Measurements from ENCODE around the gene PTPRN2.

The PTPRN2 gene

DNA sequence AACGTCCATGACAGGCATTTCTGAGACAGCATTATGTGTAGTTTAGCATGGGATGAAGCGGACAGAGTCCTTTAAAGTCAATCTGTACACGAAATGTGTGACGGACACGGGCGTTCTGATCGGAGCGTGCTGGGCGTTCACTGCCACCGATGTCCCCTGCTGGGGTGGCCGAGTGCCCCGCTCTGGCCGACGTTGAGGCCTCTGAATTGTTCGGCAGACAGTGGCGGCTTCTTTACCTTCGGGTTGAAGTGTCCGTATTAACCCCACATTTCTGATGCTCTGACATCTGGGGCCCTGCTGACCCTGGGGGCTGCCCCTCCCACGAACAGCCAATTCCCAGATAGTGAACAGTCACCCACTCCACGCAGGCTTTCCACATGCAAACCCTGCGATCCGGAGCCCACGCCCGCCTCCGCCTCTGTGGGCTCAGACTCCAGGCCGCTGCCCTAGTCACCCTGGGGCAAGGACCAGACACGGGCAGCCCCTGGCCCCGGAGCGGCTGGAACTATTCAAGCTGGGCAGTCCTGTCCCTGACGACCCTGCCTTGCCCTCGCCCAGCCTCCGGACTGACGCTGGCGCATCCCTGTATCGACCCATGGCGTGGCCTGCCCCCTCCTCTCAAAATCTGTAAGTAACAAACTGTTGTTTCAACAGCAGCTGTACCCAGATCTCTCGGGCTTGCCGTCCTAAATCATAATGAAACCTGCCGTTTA is 445.7 kb downstream of the PTPRN2 start:
- DNase-seq, result no peak

DNA sequence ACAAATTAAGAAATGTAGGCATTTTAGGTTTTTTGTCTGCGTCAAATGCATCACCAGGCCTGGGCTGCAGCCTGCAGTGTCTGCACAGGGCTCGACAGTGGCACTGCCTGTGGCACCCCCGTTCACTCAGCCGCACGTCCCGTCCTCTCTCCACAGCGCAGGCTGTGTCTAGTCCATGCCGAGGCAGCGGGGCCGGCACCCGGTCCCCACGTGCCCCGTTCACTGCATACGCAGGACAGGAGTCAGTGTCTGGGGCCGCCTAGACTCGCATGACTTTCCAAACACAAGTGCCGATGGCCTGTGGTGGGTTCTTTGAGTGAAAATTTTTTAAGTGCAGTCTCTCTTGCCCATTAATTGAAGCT is 446.4 kb downstream of the PTPRN2 start:
- no peak for DNase-seq

DNA sequence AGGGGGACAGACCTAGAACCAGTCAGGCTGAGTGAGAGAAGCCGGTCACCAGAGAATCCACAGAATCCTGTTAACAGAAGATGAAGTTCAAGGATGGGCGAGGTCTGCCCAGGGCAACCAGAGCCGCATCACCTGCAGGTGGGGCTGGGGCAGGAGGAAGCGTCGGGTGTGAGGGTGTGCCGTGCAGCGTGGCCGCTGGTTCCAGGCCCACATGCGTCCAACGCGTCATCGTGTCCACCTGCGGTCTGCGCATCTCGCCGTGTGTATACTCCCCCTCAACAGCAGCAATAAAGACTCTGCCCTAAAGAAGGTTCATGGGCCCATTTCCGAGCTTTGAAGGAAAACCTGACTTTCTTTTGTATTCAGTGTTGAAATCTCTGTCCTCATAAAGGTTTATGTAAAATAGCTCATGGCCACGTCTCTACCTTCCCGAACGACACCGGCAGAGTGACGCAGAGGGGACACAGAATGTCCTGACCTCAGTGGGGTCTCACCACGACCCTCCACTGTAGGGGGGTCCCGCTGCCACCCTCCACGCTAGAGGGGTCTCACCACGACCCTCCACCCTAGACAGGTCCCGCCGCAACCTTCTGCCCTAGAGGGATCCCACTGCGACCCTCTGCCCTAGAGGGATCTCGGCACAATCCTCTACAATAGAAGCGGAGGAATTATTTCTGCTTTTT is 446.9 kb downstream of the PTPRN2 start:
- DNase-seq, result no peak

DNA sequence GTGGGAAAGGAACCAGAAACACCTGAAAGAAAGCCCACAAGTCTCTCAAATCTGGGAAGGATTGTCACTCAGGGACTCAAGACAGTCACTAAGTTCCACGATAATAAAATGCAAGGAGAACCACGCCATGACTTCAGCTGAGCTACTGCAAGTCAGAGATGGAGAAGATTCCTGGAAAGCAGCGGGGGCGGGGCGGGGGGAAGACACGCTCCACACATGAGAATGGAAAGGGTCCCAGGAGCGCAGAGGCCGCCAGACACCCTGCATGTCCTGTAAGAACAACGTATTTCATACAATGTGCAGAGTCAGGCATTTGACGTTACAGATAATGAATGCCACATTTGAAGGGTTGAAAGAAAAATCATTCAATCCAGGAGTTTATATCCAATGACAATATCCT is 448.1 kb downstream of the PTPRN2 start:
- DNase-seq, result no peak

DNA sequence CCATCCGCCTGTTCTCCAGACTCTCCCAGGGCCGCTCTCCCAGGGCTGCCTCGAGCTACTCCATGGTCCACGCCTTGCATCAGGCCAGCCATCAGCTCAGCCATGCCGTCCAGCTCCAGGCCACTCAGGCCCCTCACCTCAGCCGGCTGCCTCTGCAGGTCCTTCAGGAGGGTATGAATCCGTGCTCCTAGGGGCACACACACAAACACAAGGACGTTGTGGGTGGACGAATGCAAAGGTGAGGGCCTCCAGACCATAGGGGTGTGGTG is 449.4 kb downstream of the PTPRN2 start:
- DNase-seq, result no peak

DNA sequence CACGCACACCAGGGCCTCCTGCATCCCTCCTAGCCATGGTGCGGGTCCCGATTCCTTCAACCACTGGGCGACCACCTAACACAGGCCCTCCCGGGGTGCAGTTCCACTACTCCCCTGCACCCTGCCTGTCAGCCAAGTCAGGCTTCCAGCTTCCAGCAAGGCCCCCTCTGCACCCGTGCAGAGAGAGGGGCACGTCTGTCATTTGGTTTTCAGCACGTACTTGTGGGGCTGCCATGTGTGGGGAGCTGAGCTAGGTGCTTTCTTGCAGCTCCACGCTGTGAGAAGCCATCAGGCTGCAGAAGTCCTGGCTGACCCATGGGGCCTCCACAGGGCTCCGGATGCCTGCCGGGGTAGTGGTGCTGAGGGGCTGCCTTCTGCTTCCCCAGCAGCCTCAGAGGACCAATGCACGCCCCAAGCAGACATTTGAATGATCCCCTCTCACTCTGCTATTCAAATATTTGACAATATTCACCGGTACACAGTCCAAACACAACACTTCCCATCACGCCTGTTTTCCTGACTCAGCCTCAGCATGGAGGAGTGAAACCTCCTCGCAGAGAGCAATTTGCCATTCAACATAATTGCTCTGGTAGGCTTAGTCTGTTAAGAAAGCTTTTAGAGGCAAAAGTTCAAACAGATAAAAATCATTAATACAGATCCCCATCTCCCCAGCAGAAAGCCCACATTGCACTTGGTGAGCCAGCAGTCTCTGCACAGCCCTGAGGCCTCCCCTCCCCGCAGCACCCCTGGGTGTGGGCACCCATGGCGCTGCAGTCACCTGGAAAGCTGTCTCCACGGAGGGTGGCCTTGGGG is 449.9 kb downstream of the PTPRN2 start:
- DNase-seq, result no peak

DNA sequence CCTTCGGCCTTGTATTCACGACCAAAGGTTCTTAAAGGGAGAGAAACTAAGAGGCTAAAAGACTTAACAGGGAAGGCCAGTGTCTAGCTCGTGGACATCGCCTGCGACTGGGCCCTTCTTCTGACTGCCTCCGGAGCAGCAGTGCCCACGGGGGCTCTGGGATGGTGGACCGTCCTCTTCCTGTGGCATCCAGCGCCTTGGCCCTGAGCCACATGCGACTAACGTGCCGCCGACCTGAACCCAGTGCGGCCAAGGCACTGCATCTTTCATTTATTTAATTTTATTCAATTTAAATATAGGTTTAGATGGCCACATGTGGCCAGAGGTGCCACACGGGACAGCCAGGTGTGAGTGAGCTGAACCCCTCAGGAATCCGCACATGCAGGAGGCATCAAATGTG is 451.7 kb downstream of the PTPRN2 start:
- no peak for DNase-seq

DNA sequence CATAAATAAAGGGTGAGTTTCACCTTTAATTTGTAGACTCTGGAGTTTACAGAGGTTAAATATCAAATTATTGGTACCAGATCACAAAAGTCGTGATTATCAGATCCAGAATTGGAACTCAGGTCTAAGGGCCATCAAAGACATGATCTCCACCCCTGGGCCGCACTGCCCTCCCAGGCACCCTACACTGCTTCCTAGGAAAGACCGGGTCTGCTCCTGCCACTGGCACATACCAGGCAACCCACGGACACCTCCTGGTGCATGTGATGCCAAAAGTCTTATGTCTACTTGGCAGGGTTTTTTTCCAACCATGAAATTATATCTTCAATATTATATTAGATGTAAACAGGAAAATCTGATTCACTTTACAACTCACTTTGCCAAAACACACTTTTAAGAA is 452.8 kb downstream of the PTPRN2 start:
- no peak for DNase-seq

DNA sequence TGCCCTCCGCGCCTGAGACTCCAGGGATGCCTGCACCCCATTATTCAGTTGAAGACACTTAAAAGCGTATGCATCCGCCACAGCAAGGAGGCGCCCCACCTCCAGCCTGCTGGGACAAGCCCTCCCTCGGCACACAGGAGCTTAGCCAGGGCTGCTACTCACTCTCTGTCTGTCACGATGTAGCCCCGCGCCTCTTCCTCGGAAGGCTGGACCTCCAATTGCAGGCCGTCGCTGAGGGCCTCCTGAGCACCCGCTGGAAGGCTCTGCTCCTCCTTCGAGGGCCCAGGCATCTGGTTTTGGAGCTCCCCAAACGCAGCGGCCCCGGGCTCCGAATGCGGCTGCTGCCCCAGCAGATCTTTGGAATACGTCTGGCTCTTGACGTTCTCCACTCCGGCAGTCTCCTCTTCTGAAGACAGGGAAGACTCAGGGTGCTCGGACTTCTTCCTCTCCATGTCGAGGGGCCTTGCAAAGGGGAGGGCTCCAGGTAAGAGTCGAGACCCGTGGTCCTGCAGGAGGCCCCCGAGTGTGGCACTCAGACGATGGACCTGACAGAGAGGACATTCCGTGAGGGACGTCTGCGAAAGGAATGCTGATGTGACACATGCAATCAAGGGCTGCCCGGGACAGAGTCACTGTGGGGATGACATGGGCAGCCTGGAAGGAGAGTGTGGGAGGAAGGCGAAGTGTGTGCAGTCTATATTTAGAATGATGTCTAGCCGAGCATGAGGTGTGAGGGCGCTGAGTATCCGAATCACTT is 453.9 kb downstream of the PTPRN2 start:
- no peak for DNase-seq

DNA sequence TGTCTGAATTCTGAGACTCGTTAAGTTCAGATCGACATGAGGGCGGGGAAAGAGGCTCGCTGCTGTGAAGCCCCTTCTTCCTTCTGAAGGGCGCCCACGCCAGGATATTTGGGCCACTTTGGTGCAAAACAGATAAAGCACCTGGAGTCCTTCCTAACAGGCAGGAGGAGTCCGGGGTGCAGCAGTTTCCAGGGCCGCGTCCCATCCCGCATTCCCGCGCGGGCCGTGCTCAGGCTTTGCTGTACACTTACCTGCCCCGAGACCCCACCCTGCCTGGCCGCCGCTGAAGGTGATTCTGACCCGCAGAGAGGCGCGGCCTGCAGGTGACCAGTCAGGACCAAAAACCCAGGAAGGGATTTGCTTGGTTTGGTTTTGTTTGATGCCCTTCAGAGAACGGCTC is 454.6 kb downstream of the PTPRN2 start:
- DNase-seq, result no peak

DNA sequence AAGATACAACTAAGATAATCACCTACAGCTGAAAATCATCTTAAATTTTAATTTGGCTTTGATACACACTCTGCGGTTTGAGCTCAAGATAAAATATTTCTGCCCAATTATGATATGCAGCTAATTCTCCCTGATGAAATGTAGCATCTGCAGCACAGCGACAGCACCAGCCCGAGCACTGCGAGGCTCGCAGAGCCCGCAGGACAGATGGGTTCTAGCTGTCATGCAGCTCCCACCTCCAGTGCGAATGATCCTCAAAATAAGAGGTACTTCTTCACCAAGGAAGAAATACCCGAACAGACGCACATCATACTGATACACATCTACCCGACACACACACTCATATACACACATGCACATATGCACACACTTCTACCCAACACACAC is 457.6 kb downstream of the PTPRN2 start:
- DNase-seq, result no peak

DNA sequence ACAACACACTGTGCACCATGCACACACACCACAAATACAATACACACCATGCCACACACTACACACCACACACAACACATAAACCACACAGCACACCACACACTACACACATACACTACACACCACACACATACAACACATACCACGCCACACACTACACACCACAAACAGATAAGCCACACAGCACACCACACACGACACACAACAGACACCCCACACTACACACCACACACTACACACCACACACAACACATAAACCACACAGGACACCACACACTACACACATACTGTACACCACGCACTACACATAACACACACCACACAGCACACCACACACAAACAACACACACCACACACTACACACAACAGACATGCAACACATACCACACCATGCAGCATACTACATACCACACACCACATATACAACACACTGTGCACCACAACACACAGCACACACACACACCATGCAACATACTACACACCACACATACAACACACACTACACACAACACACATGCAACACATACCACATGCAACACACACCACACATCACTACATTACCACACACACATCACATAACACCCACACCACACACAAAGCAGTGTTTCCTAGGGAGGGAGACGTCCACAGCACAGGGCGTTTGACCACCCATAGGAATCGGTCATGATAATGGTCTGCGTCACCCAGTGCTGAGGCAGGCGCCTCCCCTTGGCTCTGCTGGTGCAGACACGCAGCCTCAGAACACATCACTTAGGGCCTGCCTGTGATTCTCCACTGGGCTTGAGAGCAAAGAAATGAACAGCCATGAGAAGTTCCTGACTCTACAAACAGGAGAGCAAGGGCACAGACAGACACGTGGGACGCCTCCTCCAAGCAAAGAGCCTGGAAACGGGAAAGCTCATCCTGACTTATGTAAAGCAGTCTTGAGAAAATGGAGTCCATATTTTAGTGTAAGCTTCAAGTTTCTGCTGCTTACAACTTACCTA is 458.3 kb downstream of the PTPRN2 start:
- no peak for DNase-seq

DNA sequence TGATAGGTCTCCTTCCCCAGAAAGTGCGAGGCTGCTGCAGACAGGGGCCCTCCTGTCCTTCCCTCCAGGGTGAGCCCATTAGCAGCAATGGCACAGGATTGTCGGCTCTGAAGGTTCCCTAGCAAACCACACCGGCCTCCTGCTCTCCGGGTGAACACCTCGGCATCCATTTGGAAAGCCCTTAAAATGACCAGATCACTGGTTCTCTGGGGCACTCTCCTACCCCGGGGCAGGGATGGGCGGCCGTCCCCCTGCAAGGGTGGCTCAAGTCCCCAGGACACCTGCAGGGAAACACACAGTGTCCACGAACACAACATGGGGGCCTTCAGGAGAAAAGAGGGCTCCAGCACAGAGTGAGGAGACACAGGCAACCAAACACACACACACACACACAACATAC is 459.1 kb downstream of the PTPRN2 start:
- DNase-seq, result no peak

DNA sequence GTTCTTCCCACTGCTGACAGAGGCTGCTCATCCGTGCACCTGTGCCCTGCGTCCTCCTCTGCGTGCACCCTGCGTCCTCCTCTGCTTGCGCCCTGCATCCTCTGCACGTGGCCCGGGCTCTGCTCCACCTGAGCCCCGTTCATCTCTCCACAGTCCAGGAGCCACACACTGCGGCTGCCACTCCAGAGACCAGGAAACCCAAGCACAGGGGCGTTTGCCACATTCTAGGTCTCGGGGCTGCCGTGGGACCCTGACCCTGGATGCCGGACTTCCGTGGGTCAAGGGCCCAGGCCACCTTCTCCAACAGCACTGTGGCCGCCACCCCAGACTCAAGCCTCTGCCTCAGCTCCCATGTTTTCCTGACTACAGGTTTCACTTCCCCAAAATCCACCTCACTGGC is 460.4 kb downstream of the PTPRN2 start:
- no peak for DNase-seq

DNA sequence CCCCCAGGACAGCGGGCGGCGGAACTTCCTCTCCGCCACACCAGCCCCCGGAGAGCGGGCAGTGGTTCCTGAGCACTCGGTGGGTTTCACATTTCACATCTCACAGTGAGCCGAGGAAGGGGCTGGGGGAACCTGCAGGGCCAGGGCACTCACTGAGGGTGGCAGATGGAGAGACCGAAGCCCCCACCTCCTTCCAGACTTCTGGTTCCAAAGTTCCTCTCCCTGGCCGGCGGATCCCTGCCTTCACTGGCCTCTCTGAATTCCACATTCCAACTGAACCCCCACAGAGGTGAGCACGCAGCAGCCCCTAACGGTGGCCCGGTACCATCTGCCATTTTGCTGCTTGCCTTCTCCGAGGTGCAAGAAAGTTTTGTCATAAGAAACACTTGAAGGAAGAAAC is 461.0 kb downstream of the PTPRN2 start:
- DNase-seq, result no peak

DNA sequence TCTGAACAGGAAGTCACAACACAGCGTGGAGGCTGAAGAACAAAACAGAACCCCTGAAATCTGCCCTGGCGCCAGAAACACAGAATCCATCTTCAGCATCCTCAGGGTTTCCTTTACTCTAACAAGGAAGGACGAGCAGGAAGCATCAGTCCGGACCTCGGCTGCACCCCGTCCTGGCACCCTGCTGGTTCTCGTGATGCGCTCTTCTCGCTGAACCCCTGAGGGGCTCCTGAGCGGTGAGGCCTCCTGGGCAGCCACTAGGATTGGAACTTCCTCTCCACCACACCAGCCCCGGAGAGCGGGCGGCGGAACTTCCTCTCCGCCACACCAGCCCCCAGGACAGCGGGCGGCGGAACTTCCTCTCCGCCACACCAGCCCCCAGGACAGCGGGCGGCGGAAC is 461.9 kb downstream of the PTPRN2 start:
- no peak for DNase-seq

DNA sequence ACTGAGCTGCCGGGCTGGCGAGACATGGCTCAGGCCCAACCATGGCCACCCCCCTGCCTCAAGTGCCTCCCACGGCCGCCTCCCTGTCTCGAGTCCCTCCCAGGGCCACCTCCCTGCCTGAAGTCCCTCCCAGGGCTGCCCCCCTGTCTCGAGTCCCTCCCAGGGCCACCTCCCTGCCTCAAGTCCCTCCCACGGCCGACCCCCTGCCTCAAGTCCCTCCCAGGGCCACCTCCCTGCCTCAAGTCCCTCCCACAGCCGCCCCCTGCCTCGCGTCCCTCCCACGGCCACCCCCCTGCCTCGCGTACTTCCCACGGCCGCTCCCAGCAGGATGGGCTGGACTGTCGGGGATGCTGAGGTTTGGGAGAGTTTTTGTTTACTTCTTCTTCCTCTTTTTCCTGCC is 462.5 kb downstream of the PTPRN2 start:
- no peak for DNase-seq

DNA sequence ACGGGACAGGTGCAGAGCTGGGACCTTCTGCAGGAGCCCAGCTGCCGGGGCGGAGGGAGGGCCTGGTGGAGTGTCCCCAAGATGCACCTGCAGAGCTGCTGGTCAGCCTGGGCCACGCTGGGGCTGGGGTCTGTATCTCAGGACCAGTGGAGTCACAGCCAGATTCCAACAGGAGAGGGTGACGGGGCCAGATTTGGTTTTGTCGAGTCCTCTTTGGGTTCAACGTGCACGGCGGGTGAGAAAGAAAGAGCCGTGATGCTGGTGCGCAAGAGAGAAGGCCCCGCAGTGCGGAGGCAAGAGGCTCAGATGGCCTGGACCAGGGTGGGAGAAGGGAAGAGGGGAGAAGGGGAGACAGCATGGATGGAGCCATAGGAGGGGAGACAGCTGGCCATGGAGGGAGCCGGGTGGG is 462.9 kb downstream of the PTPRN2 start:
- DNase-seq, result no peak

DNA sequence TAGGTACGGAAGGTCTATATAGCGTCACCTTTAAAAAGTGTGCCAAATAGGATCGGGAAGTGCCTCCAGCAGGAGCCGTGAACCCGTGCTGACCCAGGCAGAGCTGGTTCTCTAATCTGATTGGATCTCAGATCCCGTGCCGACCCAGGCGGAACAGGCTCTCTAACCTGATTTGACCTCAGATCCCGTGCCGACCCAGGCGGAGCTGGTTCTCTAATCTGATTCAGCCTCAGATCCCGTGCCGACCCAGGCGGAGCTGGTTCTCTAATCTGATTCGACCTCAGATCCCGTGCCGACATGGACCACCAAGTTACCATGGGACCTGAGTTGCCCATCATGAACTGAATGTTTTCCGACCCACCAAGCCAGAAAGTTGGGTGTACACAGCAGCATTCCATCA is 463.9 kb downstream of the PTPRN2 start:
- DNase-seq, result no peak

DNA sequence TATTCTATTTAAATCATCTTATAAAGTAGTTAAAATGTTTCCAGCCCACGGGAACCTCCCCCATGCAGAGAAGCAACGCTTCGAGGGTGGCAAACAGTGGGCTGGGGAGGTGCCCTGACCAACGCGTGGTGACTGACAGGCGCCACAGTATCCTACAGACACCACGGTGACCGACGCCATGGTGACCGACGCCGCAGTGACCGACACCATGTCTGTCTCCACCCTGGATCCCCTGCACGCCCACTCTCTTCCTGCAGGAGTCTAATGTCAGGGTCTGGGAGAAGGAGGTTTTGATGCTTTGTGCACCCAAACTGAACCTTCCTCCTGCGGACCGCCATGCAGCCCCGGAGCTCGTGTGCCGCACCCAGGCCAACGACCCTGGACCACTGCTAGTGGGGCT is 464.4 kb downstream of the PTPRN2 start:
- no peak for DNase-seq

DNA sequence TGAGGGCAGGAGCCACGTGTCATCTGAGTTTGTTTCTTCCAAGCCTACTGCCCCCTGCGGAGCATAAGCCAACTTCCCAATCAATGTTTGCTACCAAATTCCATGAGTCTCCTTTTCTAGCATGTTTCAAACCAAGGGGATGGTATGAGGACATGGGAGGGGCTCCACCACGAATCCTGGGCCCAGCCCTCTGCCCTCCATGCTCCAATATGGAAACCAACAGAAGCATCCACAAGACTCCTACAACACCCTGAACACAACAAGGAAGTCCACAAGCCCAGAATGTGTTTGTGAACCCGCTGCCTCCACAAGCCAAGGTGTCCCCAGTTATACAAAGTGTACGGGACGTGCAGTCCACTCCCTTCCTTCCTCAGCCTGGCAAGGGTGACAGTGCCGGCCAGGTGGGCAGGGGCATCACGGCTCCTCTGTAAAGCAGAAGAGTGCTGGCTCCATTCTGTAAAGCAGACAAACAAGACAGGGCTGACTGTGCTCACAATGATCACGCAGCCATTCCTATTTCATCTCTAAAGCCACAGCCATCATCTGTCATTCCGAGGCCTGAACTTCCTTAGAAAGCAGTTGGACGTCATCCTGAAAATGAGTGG is 466.1 kb downstream of the PTPRN2 start:
- DNase-seq, result no peak

DNA sequence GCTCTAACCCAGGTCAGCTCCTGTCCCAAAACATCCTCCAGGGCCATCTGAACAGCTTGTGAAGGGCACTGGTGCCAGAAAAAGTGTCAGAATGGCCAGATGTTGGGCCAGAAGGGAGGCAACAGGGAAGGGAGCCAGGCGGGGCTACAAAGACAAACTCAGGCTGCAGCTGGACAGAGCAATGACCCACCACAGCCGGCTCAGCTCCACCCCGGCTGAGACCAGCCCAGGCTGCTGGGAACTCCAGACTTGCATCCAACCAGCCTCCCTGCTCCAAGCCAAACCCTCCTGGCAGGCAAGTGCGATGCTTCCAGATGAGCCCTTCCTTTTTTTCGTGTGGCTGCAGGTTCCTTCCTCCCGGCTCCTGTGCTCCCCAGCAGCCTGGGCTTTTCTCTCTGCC is 466.9 kb downstream of the PTPRN2 start:
- DNase-seq, result no peak
